ENCODE data around the gene GLI1.
"Not testable (repeated sequence)": the region's sequence is repeated elsewhere in the genome, so short reads cannot be mapped to it uniquely, and the experiment has no call there.

DNA sequence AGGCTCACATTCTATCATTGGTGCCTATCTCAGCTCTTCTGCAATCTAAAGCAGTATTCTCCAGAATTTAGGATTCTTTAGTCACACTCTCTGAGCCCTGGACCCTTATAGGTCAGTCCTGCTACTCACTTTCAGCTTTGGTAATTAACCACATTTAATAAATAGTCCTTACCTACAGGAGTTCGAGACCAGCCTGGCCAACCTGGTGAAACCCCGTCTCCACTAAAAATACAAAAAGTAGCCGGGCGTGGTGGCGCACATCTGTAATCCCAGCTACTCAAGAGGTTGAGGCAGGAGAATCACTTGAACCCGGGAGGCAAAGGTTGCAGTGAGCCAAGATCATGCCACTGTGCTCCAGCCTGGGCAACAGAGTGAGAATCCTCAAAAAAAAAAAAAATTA, 54.1 kb downstream of the GLI1 start:
- TF ChIP-seq, protein P1, sequence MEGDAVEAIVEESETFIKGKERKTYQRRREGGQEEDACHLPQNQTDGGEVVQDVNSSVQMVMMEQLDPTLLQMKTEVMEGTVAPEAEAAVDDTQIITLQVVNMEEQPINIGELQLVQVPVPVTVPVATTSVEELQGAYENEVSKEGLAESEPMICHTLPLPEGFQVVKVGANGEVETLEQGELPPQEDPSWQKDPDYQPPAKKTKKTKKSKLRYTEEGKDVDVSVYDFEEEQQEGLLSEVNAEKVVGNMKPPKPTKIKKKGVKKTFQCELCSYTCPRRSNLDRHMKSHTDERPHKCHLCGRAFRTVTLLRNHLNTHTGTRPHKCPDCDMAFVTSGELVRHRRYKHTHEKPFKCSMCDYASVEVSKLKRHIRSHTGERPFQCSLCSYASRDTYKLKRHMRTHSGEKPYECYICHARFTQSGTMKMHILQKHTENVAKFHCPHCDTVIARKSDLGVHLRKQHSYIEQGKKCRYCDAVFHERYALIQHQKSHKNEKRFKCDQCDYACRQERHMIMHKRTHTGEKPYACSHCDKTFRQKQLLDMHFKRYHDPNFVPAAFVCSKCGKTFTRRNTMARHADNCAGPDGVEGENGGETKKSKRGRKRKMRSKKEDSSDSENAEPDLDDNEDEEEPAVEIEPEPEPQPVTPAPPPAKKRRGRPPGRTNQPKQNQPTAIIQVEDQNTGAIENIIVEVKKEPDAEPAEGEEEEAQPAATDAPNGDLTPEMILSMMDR (IDR thresholded peaks at IDR 0.05) = not testable (repeated sequence)
- not testable (repeated sequence) for TF ChIP-seq POLR2A (IDR thresholded peaks at IDR 0.05)
